CD4-positive, alpha-beta T cell (primary cell): ENCODE results near the gene IGF1R. TPM values are rescaled to one million over a fixed set of nuclear protein-coding genes. Genes with fewer than 3 reads are reported as not detected.

Experiments used
- ATAC-seq: fragments of 200-7000 bp; cut with Tn5 transposase; one replicate; pipeline ENCODE4 v1.10.0; 2022; ENCODE audit warnings: mild to moderate bottlenecking; ENCODE audit not compliant: poor library complexity
- CTCF ChIA-PET: fragments of 350-600 bp; sonication (Branson Sonifier 250); formaldehyde crosslinking; loops from one replicate; lab custom pipeline; 2021; ENCODE audit warnings: antibody characterized with exemption, inconsistent platforms; lab: Charles Lee
- POLR2A ChIA-PET: fragments of 350-600 bp; sonication (Branson Sonifier 250); formaldehyde crosslinking; loops from one replicate; lab custom pipeline; 2021; ENCODE audit warnings: antibody characterized with exemption, inconsistent platforms; lab: Charles Lee
- DNase-seq, 14 experiments: peaks; one replicate each; pipeline ENCODE4 v3.0.0-alpha.2; 2013 to 2020; ENCODE audit warnings: mixed read lengths in 2 of 14
- H3K27ac ChIP-seq, 2 donors: one replicate each; pipeline versions ENCODE4 v1.5.1 to v1.7.0; 2013; ENCODE audit warnings: low read length in 2 of 2, low read depth in 1 of 2, mild to moderate bottlenecking in 1 of 2
- H3K27me3 ChIP-seq, 2 experiments: 1 replicate in 1 of 2; 2 replicates in 1 of 2; pipeline versions ENCODE4 v1.6.1 to v1.7.0; 2013; ENCODE audit warnings: low read length in 2 of 2, control low read depth in 1 of 2, mild to moderate bottlenecking in 1 of 2, moderate library complexity in 1 of 2; ENCODE audit not compliant: insufficient read depth in 2 of 2, control insufficient read depth in 1 of 2
- H3K36me3 ChIP-seq: one replicate; pipeline ENCODE4 v1.6.1; 2013; ENCODE audit warnings: low read length, control low read depth; ENCODE audit not compliant: insufficient read depth
- H3K4me1 ChIP-seq: one replicate; pipeline ENCODE4 v1.6.1; 2013; ENCODE audit warnings: low read length, control low read depth; ENCODE audit not compliant: insufficient read depth
- H3K4me3 ChIP-seq: one replicate; pipeline ENCODE4 v1.5.1; 2013; ENCODE audit warnings: mild to moderate bottlenecking, low read length, moderate library complexity
- H3K9me3 ChIP-seq, 2 experiments: 1 replicate in 1 of 2; 2 replicates in 1 of 2; pipeline versions ENCODE4 v1.6.1 to v1.7.0; 2013; ENCODE audit warnings: low read length in 2 of 2, mild to moderate bottlenecking in 2 of 2, control low read depth in 1 of 2, moderate library complexity in 1 of 2; ENCODE audit not compliant: control insufficient read depth in 1 of 2, insufficient read depth in 1 of 2
- H3K27ac Mint-ChIP-seq: one replicate; pipeline ENCODE4 v1.8.0; 2020; ENCODE audit warnings: mixed read lengths
- H3K27me3 Mint-ChIP-seq: one replicate; pipeline ENCODE4 v1.8.0; 2021; ENCODE audit warnings: mixed read lengths
- H3K36me3 Mint-ChIP-seq: one replicate; pipeline ENCODE4 v1.8.0; 2021; ENCODE audit warnings: low read depth, mixed read lengths
- H3K4me1 Mint-ChIP-seq: one replicate; pipeline ENCODE4 v1.8.0; 2021; ENCODE audit warnings: low read depth, mixed read lengths
- H3K4me3 Mint-ChIP-seq: one replicate; pipeline ENCODE4 v1.8.0; 2020; ENCODE audit warnings: mild to moderate bottlenecking, mixed read lengths
- H3K9me3 Mint-ChIP-seq: one replicate; pipeline ENCODE4 v1.8.0; 2020; ENCODE audit warnings: mixed read lengths
- CTCF ChIP-seq: fragments of 200-600 bp; IDR thresholded peaks from one replicate; pipeline ENCODE4 v1.8.0; 2022; ENCODE audit warnings: antibody characterized with exemption, mild to moderate bottlenecking
- intact Hi-C, 2 experiments: fragments of 100-400 bp; cut with DNase I in 1 of 2; cut with micrococcal nuclease in 1 of 2; formaldehyde crosslinking; loops; one replicate each; pipeline versions ENCODE4 v1.15.1 to v1.9.0; 2023 to 2025; cut with DNase I, micrococcal nuclease
- total RNA-seq, 174 experiments: library from RNA in 2 of 174; stranded (reverse) in 2 of 174; gene quantifications; one replicate each; pipeline ENCODE4 v1.2.3 and lab custom pipeline; 2021 to 2026

IGF1R gene
- total RNA-seq, 2 experiments from 2014 or later, result 39.2 to 40.3 TPM

GRCh38 chr15:98927022-98927421, 278.7 kb downstream of the IGF1R start:
- H3K4me3 ChIP-seq, result no peak overlapping the region
- H3K4me3 Mint-ChIP-seq, result no peak overlapping the region
- no peaks in the 10 kb centered on the region for H3K4me1 Mint-ChIP-seq
- DNase-seq (no peak), ATAC-seq (no peak)
- H3K27me3 ChIP-seq, result no peaks in the 10 kb centered on the region
- peaks cover 92% of the 10 kb centered on the region for H3K36me3 Mint-ChIP-seq
- no peak overlapping the region for H3K27ac ChIP-seq
- CTCF ChIA-PET, result interaction anchor here (1.0 kb wide), 1 partner anchor 14 kb away, joined by 3 read pairs; no protein-coding TSS in a partner anchor
- H3K27ac Mint-ChIP-seq, result no peak overlapping the region
- POLR2A ChIA-PET, result no interaction called here
- no peaks in the 10 kb centered on the region for H3K9me3 Mint-ChIP-seq
- intact Hi-C loops, result no loop called here
- H3K27me3 Mint-ChIP-seq, result no peaks in the 10 kb centered on the region
- H3K4me1 ChIP-seq, result no peaks in the 10 kb centered on the region
- no peaks in the 10 kb centered on the region for H3K9me3 ChIP-seq
- peaks cover 29% of the 10 kb centered on the region for H3K36me3 ChIP-seq
- no peak for TF ChIP-seq CTCF

GRCh38 chr15:98927996-98928395, 279.7 kb downstream of the IGF1R start:
- TF ChIP-seq CTCF, result no peak
- Histone ChIP-seq H3K27ac (no peak overlapping the region), H3K4me1 (no peaks in the 10 kb centered on the region), H3K27me3 (no peaks in the 10 kb centered on the region), H3K4me3 (no peak overlapping the region), H3K9me3 (no peaks in the 10 kb centered on the region), H3K36me3 (peaks cover 20% of the 10 kb centered on the region)
- ATAC-seq (no peak), DNase-seq (no peak)
- H3K27ac Mint-ChIP-seq, result no peak overlapping the region
- POLR2A ChIA-PET, result interaction anchor here (0.7 kb wide), 1 partner anchor 409 kb away, joined by 3 read pairs; no protein-coding TSS in a partner anchor
- CTCF ChIA-PET, result no interaction called here
- peaks cover 92% of the 10 kb centered on the region for H3K36me3 Mint-ChIP-seq
- intact Hi-C loops, result no loop called here
- no peak overlapping the region for H3K4me3 Mint-ChIP-seq
- no peaks in the 10 kb centered on the region for H3K27me3 Mint-ChIP-seq
- H3K9me3 Mint-ChIP-seq, result no peaks in the 10 kb centered on the region
- no peaks in the 10 kb centered on the region for H3K4me1 Mint-ChIP-seq

- no peak for TF ChIP-seq CTCF
- H3K4me1 Mint-ChIP-seq, result no peaks in the 10 kb centered on the region
- ATAC-seq (no peak), DNase-seq (no peak)
- no peak overlapping the region for H3K27ac ChIP-seq
- H3K9me3 ChIP-seq, result no peaks in the 10 kb centered on the region
- CTCF ChIA-PET, result interaction anchor here (0.6 kb wide), 1 partner anchor 100 kb away, joined by 3 read pairs; no protein-coding TSS in a partner anchor
- intact Hi-C loops, result no loop called here
- H3K4me3 ChIP-seq, result no peak overlapping the region
- no peak overlapping the region for H3K27ac Mint-ChIP-seq
- no peak overlapping the region for H3K4me3 Mint-ChIP-seq
- H3K27me3 Mint-ChIP-seq, result no peaks in the 10 kb centered on the region
- no peaks in the 10 kb centered on the region for H3K9me3 Mint-ChIP-seq
- POLR2A ChIA-PET, result no interaction called here
- H3K27me3 ChIP-seq, result no peaks in the 10 kb centered on the region
- peaks cover 90% of the 10 kb centered on the region for H3K36me3 Mint-ChIP-seq
- H3K36me3 ChIP-seq, result peaks cover 8% of the 10 kb centered on the region
- no peaks in the 10 kb centered on the region for H3K4me1 ChIP-seq
Observed at GRCh38 chr15:98930576-98930975, 282.2 kb downstream of the IGF1R start.
